ENCODE data around the gene SLC9A7.

DNA sequence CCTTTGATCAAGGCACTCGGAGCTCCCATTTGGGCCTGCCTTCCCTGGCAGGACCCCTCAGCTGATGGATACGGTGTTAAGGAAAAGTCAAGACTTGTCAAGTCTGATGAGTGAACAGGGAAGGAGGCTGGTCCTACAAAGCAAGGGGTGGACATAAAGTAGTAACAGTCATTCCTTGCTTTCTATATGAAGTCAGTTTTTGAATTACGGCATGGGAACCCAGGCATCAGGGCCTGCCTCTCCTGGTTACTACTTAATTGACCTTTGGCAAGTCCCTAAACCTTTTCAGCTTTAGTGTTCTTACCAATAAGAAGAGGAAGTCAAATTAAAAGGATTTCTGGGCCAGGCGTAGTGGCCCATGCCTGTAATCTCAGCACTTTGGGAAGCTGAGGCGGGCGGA, 178.3 kb downstream of the SLC9A7 start:
- TF ChIP-seq, protein P1, sequence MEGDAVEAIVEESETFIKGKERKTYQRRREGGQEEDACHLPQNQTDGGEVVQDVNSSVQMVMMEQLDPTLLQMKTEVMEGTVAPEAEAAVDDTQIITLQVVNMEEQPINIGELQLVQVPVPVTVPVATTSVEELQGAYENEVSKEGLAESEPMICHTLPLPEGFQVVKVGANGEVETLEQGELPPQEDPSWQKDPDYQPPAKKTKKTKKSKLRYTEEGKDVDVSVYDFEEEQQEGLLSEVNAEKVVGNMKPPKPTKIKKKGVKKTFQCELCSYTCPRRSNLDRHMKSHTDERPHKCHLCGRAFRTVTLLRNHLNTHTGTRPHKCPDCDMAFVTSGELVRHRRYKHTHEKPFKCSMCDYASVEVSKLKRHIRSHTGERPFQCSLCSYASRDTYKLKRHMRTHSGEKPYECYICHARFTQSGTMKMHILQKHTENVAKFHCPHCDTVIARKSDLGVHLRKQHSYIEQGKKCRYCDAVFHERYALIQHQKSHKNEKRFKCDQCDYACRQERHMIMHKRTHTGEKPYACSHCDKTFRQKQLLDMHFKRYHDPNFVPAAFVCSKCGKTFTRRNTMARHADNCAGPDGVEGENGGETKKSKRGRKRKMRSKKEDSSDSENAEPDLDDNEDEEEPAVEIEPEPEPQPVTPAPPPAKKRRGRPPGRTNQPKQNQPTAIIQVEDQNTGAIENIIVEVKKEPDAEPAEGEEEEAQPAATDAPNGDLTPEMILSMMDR (conservative IDR thresholded peaks at IDR 0.05; ENCODE audit: low read depth, low read length): no peak
- TF ChIP-seq EZH2 (IDR thresholded peaks at IDR 0.05; ENCODE audit: low read length, unreplicated experiment): no peak

Data from PC-3 (cell line).